ENCODE results near the gene ZMYND8.

ZMYND8 gene

DNA sequence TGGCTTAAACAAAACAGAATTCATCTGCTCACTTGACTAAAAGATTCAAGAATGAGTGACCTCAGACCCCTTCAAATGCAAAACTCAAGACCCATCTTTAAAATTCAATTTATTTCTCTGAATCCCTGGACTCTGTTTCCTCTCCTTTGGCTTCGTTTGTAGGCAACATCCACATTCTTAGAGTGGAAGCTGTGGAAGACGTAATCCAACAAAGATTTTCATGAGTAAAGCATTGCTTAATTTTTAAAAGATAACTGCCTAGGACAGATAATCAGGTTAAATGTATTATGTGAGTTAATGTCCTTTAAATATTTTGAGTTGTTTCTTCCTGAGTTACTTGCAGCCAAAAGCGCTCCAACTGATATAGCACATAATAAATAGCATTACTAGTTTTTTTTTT, 164.5 kb downstream of the ZMYND8 start:
- no peak overlapping the region for H3K4me2 ChIP-seq (ENCODE audit: low read depth, low read length)
- H3K79me2 ChIP-seq (ENCODE audit: low read length), result no peaks in the 10 kb centered on the region
- no peak overlapping the region for H3K9ac ChIP-seq (ENCODE audit: low read length)
- no peak for TF ChIP-seq EZH2 (optimal IDR thresholded peaks at IDR 0.05; ENCODE audit: low read depth, low read length)
- TF ChIP-seq EZH2phosphoT487 (IDR thresholded peaks at IDR 0.05; ENCODE audit: low read length), result no peak
- TF ChIP-seq, protein P1, sequence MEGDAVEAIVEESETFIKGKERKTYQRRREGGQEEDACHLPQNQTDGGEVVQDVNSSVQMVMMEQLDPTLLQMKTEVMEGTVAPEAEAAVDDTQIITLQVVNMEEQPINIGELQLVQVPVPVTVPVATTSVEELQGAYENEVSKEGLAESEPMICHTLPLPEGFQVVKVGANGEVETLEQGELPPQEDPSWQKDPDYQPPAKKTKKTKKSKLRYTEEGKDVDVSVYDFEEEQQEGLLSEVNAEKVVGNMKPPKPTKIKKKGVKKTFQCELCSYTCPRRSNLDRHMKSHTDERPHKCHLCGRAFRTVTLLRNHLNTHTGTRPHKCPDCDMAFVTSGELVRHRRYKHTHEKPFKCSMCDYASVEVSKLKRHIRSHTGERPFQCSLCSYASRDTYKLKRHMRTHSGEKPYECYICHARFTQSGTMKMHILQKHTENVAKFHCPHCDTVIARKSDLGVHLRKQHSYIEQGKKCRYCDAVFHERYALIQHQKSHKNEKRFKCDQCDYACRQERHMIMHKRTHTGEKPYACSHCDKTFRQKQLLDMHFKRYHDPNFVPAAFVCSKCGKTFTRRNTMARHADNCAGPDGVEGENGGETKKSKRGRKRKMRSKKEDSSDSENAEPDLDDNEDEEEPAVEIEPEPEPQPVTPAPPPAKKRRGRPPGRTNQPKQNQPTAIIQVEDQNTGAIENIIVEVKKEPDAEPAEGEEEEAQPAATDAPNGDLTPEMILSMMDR (IDR thresholded peaks at IDR 0.05; ENCODE audit: low read length), result no peak
- DNase-seq, result no peak
- H3F3A ChIP-seq (ENCODE audit: insufficient read depth, low read length), result no peaks in the 10 kb centered on the region
- H3K27ac ChIP-seq (ENCODE audit: low read length), result no peak overlapping the region
- H3K9me2 ChIP-seq (replicated peaks; ENCODE audit: insufficient read depth, low read length), result no peaks in the 10 kb centered on the region
- no peaks in the 10 kb centered on the region for H3K27me3 ChIP-seq (replicated peaks; ENCODE audit: insufficient read depth, low read length)
- no peaks in the 10 kb centered on the region; the same call in 1 of the 2 replicates for H3K9me3 ChIP-seq (replicated peaks; ENCODE audit: insufficient read depth, low read length)
- peaks cover 9% of the 10 kb centered on the region; the same call in 1 of the 2 replicates for H3K4me1 ChIP-seq (ENCODE audit: low read length)
- no peak overlapping the region for H3K4me3 ChIP-seq (ENCODE audit: low read length)
- no peaks in the 10 kb centered on the region for H3K36me3 ChIP-seq (replicated peaks; ENCODE audit: insufficient read depth, low read length)
- H2AFZ ChIP-seq (ENCODE audit: low read length), result no peak overlapping the region
- H4K20me1 ChIP-seq (ENCODE audit: insufficient read depth, low read length), result no peaks in the 10 kb centered on the region

- H3K9me2 ChIP-seq (replicated peaks; ENCODE audit: insufficient read depth, low read length), result no peaks in the 10 kb centered on the region
- H3K4me2 ChIP-seq (ENCODE audit: low read depth, low read length), result no peak overlapping the region
- no peak for DNase-seq
- H3K27me3 ChIP-seq (replicated peaks; ENCODE audit: insufficient read depth, low read length), result no peaks in the 10 kb centered on the region
- no peak overlapping the region for H3K27ac ChIP-seq (ENCODE audit: low read length)
- no peaks in the 10 kb centered on the region for H3F3A ChIP-seq (ENCODE audit: insufficient read depth, low read length)
- H3K9me3 ChIP-seq (replicated peaks; ENCODE audit: insufficient read depth, low read length), result no peaks in the 10 kb centered on the region; the same call in 1 of the 2 replicates
- no peaks in the 10 kb centered on the region for H3K79me2 ChIP-seq (ENCODE audit: low read length)
- TF ChIP-seq, protein P1 (IDR thresholded peaks at IDR 0.05; ENCODE audit: low read length), result no peak
- no peaks in the 10 kb centered on the region for H4K20me1 ChIP-seq (ENCODE audit: insufficient read depth, low read length)
- H2AFZ ChIP-seq (ENCODE audit: low read length), result no peak overlapping the region
- H3K36me3 ChIP-seq (replicated peaks; ENCODE audit: insufficient read depth, low read length), result no peaks in the 10 kb centered on the region
- H3K4me3 ChIP-seq (ENCODE audit: low read length), result no peak overlapping the region
- H3K9ac ChIP-seq (ENCODE audit: low read length), result no peak overlapping the region
- H3K4me1 ChIP-seq (ENCODE audit: low read length), result peaks cover 6% of the 10 kb centered on the region; the same call in 1 of the 2 replicates
Observed at GRCh38 chr20:47191074-47191673, 165.3 kb downstream of the ZMYND8 start.

DNA sequence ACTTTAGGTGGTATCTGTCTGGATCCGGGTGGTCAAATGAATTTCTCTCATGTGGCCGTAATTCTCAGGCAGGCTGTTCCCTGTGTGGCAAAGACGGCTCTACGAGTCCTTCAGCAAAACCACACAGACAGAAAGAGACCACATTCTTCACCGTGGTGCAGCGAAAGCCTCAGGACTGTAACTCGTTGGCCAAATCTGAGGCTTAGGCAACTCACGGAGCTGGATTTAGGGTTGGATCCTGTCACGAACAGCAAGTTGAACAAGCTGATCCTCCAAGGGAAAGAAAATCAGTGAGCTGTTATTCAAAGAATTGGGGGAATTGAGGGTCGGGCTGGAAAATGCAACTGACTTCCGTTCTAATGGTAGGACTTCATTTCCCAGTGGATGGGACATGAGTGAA, 167.4 kb downstream of the ZMYND8 start:
- Histone ChIP-seq H3K4me1 (ENCODE audit: low read length) (peaks cover 6% of the 10 kb centered on the region; the same call in 1 of the 2 replicates), H3K9ac (ENCODE audit: low read length) (no peak overlapping the region), H3K27ac (ENCODE audit: low read length) (no peak overlapping the region), H3K4me2 (ENCODE audit: low read depth, low read length) (no peak overlapping the region), H3K27me3 (replicated peaks; ENCODE audit: insufficient read depth, low read length) (no peaks in the 10 kb centered on the region), H3F3A (ENCODE audit: insufficient read depth, low read length) (no peaks in the 10 kb centered on the region), H3K9me3 (replicated peaks; ENCODE audit: insufficient read depth, low read length) (no peaks in the 10 kb centered on the region; the same call in 1 of the 2 replicates), H4K20me1 (ENCODE audit: insufficient read depth, low read length) (no peaks in the 10 kb centered on the region), H3K4me3 (ENCODE audit: low read length) (no peak overlapping the region), H3K9me2 (replicated peaks; ENCODE audit: insufficient read depth, low read length) (no peaks in the 10 kb centered on the region), H3K79me2 (ENCODE audit: low read length) (no peaks in the 10 kb centered on the region), H3K36me3 (replicated peaks; ENCODE audit: insufficient read depth, low read length) (no peaks in the 10 kb centered on the region), H2AFZ (ENCODE audit: low read length) (no peak overlapping the region)
- no peak for TF ChIP-seq EZH2 (optimal IDR thresholded peaks at IDR 0.05; ENCODE audit: low read depth, low read length)
- TF ChIP-seq, protein P1 (IDR thresholded peaks at IDR 0.05; ENCODE audit: low read length), result no peak
- no peak for TF ChIP-seq EZH2phosphoT487 (IDR thresholded peaks at IDR 0.05; ENCODE audit: low read length)
- DNase-seq, result no peak
